Muscle of arm (tissue), 12 donors: Measurements from ENCODE around the gene IL17REL. TPM values are rescaled to one million over a fixed set of nuclear protein-coding genes. Genes with fewer than 3 reads are reported as not detected.

Experiments
- DNase-seq: peaks from one replicate; pipeline ENCODE4 v3.0.0-alpha.2; 2013
- polyA plus RNA-seq, 12 donors: library from polyadenylated mRNA; unstranded; fragments of 120-200 nt; gene quantifications; one replicate each; pipeline ENCODE4 v1.2.1, GENCODE V29; 2013; ENCODE audit not compliant: insufficient read length in 12 of 12

The IL17REL gene
- polyA plus RNA-seq, 12 donors = 0.07 to 0.92 (median 0.10) TPM; not detected in 9

GRCh38 chr22:50046481-50047245, 34.1 kb upstream of the IL17REL start:
- DNase-seq = no peak

GRCh38 chr22:50046019-50046415, 33.5 kb upstream of the IL17REL start:
- no peak for DNase-seq

- DNase-seq = no peak
These were observed 32.9 kb upstream of the IL17REL start for GRCh38 chr22:50045211-50046018.

- no peak for DNase-seq
These were observed 32.0 kb upstream of the IL17REL start for GRCh38 chr22:50044485-50045118.

- no peak for DNase-seq
These were observed 28.9 kb upstream of the IL17REL start for GRCh38 chr22:50041361-50042065.

GRCh38 chr22:50040717-50041116, 28.2 kb upstream of the IL17REL start:
- DNase-seq = no peak

- no peak for DNase-seq
These were observed 27.3 kb upstream of the IL17REL start for GRCh38 chr22:50039669-50040443.

GRCh38 chr22:50035976-50036724, 23.6 kb upstream of the IL17REL start:
- DNase-seq = no peak

- DNase-seq = no peak
These were observed 22.7 kb upstream of the IL17REL start for GRCh38 chr22:50035131-50035881.

GRCh38 chr22:50034126-50035081, 21.8 kb upstream of the IL17REL start:
- DNase-seq = no peak

- DNase-seq = no peak
These were observed 20.5 kb upstream of the IL17REL start for GRCh38 chr22:50032941-50033601.

GRCh38 chr22:50032109-50032871, 19.7 kb upstream of the IL17REL start:
- no peak for DNase-seq

- DNase-seq = no peak
These were observed 18.9 kb upstream of the IL17REL start for GRCh38 chr22:50031189-50032091.

- DNase-seq = peak; percentile 48
These were observed 18.0 kb upstream of the IL17REL start for GRCh38 chr22:50030297-50031188.
